ENCODE results near the gene GTF2IRD1. TPM values are rescaled to one million over a fixed set of nuclear protein-coding genes. Genes with fewer than 3 reads are reported as not detected.

The GTF2IRD1 gene
- total and polyA plus RNA-seq, 3 donors from 2014 or later: 15.1 to 24.7 (median 22.4) TPM

DNA sequence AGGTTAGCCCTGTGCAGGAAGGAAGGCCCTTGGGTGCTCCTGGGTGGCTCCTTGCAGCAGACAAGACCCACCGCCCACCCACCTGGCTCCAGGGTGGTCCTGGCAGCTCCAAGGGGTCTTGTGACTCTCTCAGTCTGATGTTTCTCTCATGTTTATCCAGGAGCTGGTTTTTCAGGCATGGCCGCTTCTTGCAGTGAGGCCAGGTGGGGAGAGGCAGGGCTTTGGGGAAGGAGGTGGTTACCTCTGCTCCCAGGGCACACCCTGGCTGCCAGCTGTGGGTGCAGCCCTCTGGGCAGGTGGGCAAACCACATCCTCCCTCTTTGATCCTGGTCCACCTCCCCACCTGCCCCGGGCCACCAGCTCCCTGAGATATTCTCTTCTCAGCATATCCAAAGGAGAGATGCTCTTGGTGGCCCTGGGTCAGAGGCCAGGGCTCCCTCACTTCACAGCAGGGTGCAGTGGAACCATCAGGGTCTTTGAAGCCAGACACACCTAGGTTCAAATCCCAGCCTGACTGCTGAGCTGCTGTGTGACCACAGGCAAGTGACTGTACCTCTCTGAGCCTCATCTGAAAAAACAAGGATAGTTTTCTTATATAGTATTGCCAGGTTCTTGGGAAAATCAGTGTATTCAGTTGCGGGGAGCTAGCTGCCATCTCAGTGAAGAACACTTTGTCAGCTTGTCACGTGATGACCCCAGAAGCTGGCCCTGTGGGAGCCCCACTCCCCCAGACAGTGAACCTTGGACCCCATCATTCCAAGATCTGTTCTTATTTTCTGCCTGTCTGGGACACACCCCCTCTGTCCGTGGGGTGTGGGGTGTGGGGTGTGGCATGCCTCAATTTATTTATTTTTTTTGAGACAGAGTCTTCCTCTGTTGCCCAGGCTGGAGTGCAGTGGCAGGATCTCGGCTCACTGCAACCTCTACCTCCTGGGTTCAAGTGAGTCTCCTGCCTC, 11.5 kb downstream of the GTF2IRD1 start:
- Histone ChIP-seq H3K9me3 (no peaks in the 10 kb centered on the region), H3K27ac (no peak overlapping the region), H3K4me3 (no peak overlapping the region), H3K36me3 (ENCODE audit: low read depth, missing control alignments) (no peaks in the 10 kb centered on the region), H3K27me3 (no peaks in the 10 kb centered on the region), H3K4me1 (peaks cover 6% of the 10 kb centered on the region)
- intact Hi-C loops (cut with DNase I; ENCODE audit: low total_unique reads): no loop called here
- 90 to 93% methylated on average over 4 to 7 of the region's 7 CpGs for WGBS, 2 donors
- no peak for TF ChIP-seq POLR2A (IDR thresholded peaks at IDR 0.05)
- TF ChIP-seq, protein P1, sequence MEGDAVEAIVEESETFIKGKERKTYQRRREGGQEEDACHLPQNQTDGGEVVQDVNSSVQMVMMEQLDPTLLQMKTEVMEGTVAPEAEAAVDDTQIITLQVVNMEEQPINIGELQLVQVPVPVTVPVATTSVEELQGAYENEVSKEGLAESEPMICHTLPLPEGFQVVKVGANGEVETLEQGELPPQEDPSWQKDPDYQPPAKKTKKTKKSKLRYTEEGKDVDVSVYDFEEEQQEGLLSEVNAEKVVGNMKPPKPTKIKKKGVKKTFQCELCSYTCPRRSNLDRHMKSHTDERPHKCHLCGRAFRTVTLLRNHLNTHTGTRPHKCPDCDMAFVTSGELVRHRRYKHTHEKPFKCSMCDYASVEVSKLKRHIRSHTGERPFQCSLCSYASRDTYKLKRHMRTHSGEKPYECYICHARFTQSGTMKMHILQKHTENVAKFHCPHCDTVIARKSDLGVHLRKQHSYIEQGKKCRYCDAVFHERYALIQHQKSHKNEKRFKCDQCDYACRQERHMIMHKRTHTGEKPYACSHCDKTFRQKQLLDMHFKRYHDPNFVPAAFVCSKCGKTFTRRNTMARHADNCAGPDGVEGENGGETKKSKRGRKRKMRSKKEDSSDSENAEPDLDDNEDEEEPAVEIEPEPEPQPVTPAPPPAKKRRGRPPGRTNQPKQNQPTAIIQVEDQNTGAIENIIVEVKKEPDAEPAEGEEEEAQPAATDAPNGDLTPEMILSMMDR (IDR thresholded peaks at IDR 0.05): no peak
- DNase-seq: no peak

DNA sequence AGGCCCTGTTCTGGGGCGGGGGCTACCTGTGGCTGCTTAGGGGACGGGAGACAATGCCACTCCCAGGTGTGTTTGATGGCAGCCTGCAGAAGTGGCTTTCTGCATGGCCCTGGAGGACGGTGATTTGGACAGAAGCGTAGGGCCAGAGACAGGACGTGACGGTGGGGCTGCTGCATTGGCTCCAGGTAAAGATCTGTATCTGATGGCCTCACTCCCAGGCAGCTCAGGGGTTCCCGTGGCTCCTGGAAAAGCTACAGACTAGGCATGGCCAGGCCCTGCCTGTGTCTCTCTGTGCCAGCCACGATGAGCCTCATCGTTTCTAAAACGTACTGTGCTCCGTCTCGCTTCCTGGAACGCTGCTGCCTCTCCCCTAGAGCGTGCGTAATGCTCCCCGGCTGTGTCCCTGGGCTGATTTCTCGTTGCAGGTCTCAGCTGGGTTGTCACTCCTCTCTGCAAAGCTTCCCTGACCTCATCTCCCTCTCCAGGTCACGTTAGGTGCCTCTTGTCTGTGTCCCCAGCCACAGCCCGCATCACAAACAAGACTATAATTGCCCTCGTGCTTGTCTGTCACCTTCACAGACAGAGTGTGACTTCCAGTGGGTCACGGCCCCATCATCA, 12.6 kb downstream of the GTF2IRD1 start:
- 62 to 73% methylated on average over 17 to 21 of the region's 21 CpGs for WGBS, 2 donors
- Histone ChIP-seq H3K27me3 (no peaks in the 10 kb centered on the region), H3K27ac (no peak overlapping the region)

DNA sequence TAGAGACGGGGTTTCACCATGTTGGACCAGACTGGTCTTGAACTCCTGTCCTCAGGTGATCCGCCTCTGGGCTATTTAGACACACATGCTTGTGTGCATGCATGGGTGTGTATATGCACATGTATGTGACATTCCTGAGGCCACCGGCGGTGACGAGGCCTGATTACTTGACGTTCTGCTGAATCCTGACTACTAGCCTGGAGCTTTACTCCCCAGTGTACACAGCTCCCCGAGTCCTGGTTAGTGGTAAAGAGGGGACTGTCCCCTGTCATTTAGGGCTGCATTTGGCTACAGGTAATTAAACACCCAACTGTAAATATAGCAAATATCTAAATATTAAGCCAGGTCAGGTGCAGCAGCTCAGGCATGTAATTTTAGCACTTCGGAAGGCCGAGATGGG, 14.2 kb downstream of the GTF2IRD1 start:
- TF ChIP-seq, protein P1 (IDR thresholded peaks at IDR 0.05): no peak
- TF ChIP-seq POLR2A (IDR thresholded peaks at IDR 0.05): no peak
- peaks cover 6% of the 10 kb centered on the region for H3K4me1 ChIP-seq
- H3K27me3 ChIP-seq: no peaks in the 10 kb centered on the region
- H3K27ac ChIP-seq: no peak overlapping the region
- 92 to 98% methylated on average over 9 of the region's 9 CpGs for WGBS, 2 donors
- DNase-seq: no peak
- H3K36me3 ChIP-seq (ENCODE audit: low read depth, missing control alignments): no peaks in the 10 kb centered on the region
- no peaks in the 10 kb centered on the region for H3K9me3 ChIP-seq
- no peak overlapping the region for H3K4me3 ChIP-seq
- intact Hi-C loops (cut with DNase I; ENCODE audit: low total_unique reads): no loop called here

More for the DNA sequence above, 12.6 kb downstream of the GTF2IRD1 start:
- Histone ChIP-seq H3K4me1 (peaks cover 6% of the 10 kb centered on the region), H3K4me3 (no peak overlapping the region), H3K9me3 (no peaks in the 10 kb centered on the region), H3K36me3 (ENCODE audit: low read depth, missing control alignments) (no peaks in the 10 kb centered on the region)
- DNase-seq: peak; percentile 39
- TF ChIP-seq, protein P1 (IDR thresholded peaks at IDR 0.05): no peak
- no peak for TF ChIP-seq POLR2A (IDR thresholded peaks at IDR 0.05)
- intact Hi-C loops (cut with DNase I; ENCODE audit: low total_unique reads): no loop called here

DNA sequence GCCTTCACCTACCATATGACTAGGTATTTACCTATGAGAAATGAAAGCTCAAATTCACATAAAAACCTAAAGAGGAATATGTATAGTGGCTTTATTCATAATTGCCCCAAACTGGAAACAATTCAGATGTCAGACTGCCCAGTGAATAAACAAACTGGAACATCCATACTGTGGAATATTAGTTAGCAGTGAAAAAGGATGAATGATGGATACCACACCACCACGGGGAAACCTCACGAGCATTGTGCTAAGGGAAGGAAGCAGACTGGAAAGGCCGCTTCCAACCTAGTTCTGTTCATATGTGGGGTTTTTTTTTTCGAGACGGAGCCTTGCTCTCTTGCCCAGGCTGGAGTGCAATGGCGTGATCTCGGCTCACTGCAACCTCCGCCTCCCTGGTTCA, 16.8 kb downstream of the GTF2IRD1 start:
- H3K4me3 ChIP-seq: no peak overlapping the region
- intact Hi-C loops (cut with DNase I; ENCODE audit: low total_unique reads): no loop called here
- H3K27ac ChIP-seq: no peak overlapping the region
- no peaks in the 10 kb centered on the region for H3K36me3 ChIP-seq (ENCODE audit: low read depth, missing control alignments)
- peaks cover 6% of the 10 kb centered on the region for H3K4me1 ChIP-seq
- no peak for TF ChIP-seq POLR2A (IDR thresholded peaks at IDR 0.05)
- TF ChIP-seq, protein P1 (IDR thresholded peaks at IDR 0.05): no peak
- WGBS, 2 donors: 93 to 97% methylated on average over 8 of the region's 8 CpGs
- no peaks in the 10 kb centered on the region for H3K27me3 ChIP-seq
- no peaks in the 10 kb centered on the region for H3K9me3 ChIP-seq
- no peak for DNase-seq

Data from testis (tissue), 3 donors.